Astrocyte (in vitro differentiated cells and primary cell): ENCODE results near the gene SLC6A3. TPM values are rescaled to one million over a fixed set of nuclear protein-coding genes. Genes with fewer than 3 reads are reported as not detected.

Experiments
- DNase-seq: peaks from one replicate; pipeline ENCODE4 v3.0.0-alpha.2; 2010; ENCODE audit warnings: low read depth
- FAIRE-seq: peaks from 2 replicates; lab custom pipeline; 2011; peaks lifted over from hg19 to GRCh38; lab: Jason Lieb, UNC
- H2AFZ ChIP-seq: 2 replicates; pipeline ENCODE4 v1.6.0; 2012; ENCODE audit warnings: low read depth, low read length, inconsistent platforms
- H3K27ac ChIP-seq: 2 replicates; pipeline ENCODE4 v1.5.1; 2011; ENCODE audit warnings: low read depth, low read length, inconsistent platforms
- H3K27me3 ChIP-seq: 2 replicates; pipeline ENCODE4 v1.6.0; 2011; ENCODE audit warnings: low read length, inconsistent platforms; ENCODE audit not compliant: insufficient read depth
- H3K36me3 ChIP-seq: 2 replicates; pipeline ENCODE4 v1.5.1; 2011; ENCODE audit warnings: low read length, inconsistent platforms; ENCODE audit not compliant: insufficient read depth
- H3K4me1 ChIP-seq: 2 replicates; pipeline ENCODE4 v1.5.1; 2011; ENCODE audit warnings: low read length, inconsistent platforms; ENCODE audit not compliant: insufficient read depth
- H3K4me2 ChIP-seq: 2 replicates; pipeline ENCODE4 v1.6.0; 2012; ENCODE audit warnings: low read length, inconsistent platforms
- H3K4me3 ChIP-seq: 2 replicates; pipeline ENCODE4 v1.5.1; 2011; ENCODE audit warnings: low read depth, mild to moderate bottlenecking, low read length, inconsistent platforms; ENCODE audit not compliant: insufficient read depth
- H3K79me2 ChIP-seq: 2 replicates; pipeline ENCODE4 v1.6.0; 2012; ENCODE audit warnings: mild to moderate bottlenecking, low read length, inconsistent platforms; ENCODE audit not compliant: insufficient read depth
- H3K9ac ChIP-seq: 2 replicates; pipeline ENCODE4 v1.6.0; 2012; ENCODE audit warnings: mild to moderate bottlenecking, low read length, inconsistent platforms
- H3K9me3 ChIP-seq: 2 replicates; pipeline ENCODE4 v1.5.1; 2012; ENCODE audit warnings: low read depth, mild to moderate bottlenecking, low read length, inconsistent platforms; ENCODE audit not compliant: insufficient read depth
- H4K20me1 ChIP-seq: 2 replicates; pipeline ENCODE4 v1.6.0; 2012; ENCODE audit warnings: low read length, inconsistent platforms; ENCODE audit not compliant: insufficient read depth
- H3K27ac Mint-ChIP-seq: one replicate; pipeline ENCODE4 v1.8.0; 2021; ENCODE audit warnings: mild to moderate bottlenecking, mixed read lengths; ENCODE audit not compliant: unreplicated experiment
- H3K27me3 Mint-ChIP-seq: one replicate; pipeline ENCODE4 v1.8.0; 2021; ENCODE audit warnings: low read depth, mixed read lengths; ENCODE audit not compliant: unreplicated experiment
- H3K36me3 Mint-ChIP-seq: one replicate; pipeline ENCODE4 v1.8.0; 2021; ENCODE audit warnings: low read depth, mixed read lengths; ENCODE audit not compliant: unreplicated experiment
- H3K4me1 Mint-ChIP-seq: one replicate; pipeline ENCODE4 v1.8.0; 2021; ENCODE audit warnings: low read depth, mixed read lengths; ENCODE audit not compliant: unreplicated experiment
- H3K4me3 Mint-ChIP-seq: one replicate; pipeline ENCODE4 v1.8.0; 2021; ENCODE audit warnings: mild to moderate bottlenecking, moderate library complexity, mixed read lengths; ENCODE audit not compliant: unreplicated experiment
- H3K9me3 Mint-ChIP-seq: one replicate; pipeline ENCODE4 v1.8.0; 2021; ENCODE audit warnings: mild to moderate bottlenecking, mixed read lengths; ENCODE audit not compliant: unreplicated experiment
- CTCF ChIP-seq: IDR thresholded peaks from 2 replicates; pipeline ENCODE4 v1.5.1; 2011; ENCODE audit warnings: low read depth, mild to moderate bottlenecking, inconsistent platforms, low read length, moderate library complexity; ENCODE audit not compliant: insufficient read depth
- EZH2 ChIP-seq: IDR thresholded peaks from 2 replicates; pipeline ENCODE4 v1.6.1; 2012; ENCODE audit warnings: mild to moderate bottlenecking, low read length, inconsistent platforms; ENCODE audit not compliant: insufficient read depth
- total RNA-seq: library from RNA; stranded (reverse); gene quantifications from 2 replicates; pipeline ENCODE4 v1.2.1, GENCODE V29; 2021

Gene SLC6A3
- total RNA-seq, 1 donor from 2014 or later, result 0.07 TPM

GRCh38 chr5:1390861-1391600 is 54.2 kb downstream of the SLC6A3 start:
- Histone ChIP-seq H3K27me3 (peaks cover 13% of the 10 kb centered on the region), H3K4me1 (peaks cover 4% of the 10 kb centered on the region), H3K27ac (no peak overlapping the region), H3K36me3 (no peaks in the 10 kb centered on the region), H3K9ac (no peak overlapping the region), H4K20me1 (no peaks in the 10 kb centered on the region), H3K4me3 (no peak overlapping the region), H3K9me3 (peaks cover 3% of the 10 kb centered on the region), H3K79me2 (no peaks in the 10 kb centered on the region), H2AFZ (no peak overlapping the region), H3K4me2 (no peak overlapping the region)
- FAIRE-seq (no peak), DNase-seq (no peak)
- Mint-ChIP-seq H3K4me1 (no peaks in the 10 kb centered on the region), H3K27me3 (peaks cover 78% of the 10 kb centered on the region), H3K9me3 (peaks cover 2% of the 10 kb centered on the region), H3K4me3 (no peak overlapping the region), H3K27ac (no peak overlapping the region), H3K36me3 (no peaks in the 10 kb centered on the region)
- TF ChIP-seq CTCF, result no peak
- no peak for TF ChIP-seq EZH2

- Histone ChIP-seq H3K36me3 (no peaks in the 10 kb centered on the region), H2AFZ (no peak overlapping the region), H3K9me3 (peaks cover 3% of the 10 kb centered on the region), H3K4me2 (no peak overlapping the region), H3K9ac (no peak overlapping the region), H4K20me1 (no peaks in the 10 kb centered on the region), H3K4me1 (peaks cover 9% of the 10 kb centered on the region), H3K27me3 (peaks cover 15% of the 10 kb centered on the region), H3K4me3 (no peak overlapping the region), H3K79me2 (no peaks in the 10 kb centered on the region), H3K27ac (no peak overlapping the region)
- no peaks in the 10 kb centered on the region for H3K36me3 Mint-ChIP-seq
- DNase-seq (no peak), FAIRE-seq (no peak)
- peaks cover 1% of the 10 kb centered on the region for H3K4me1 Mint-ChIP-seq
- no peak overlapping the region for H3K27ac Mint-ChIP-seq
- no peak for TF ChIP-seq EZH2
- TF ChIP-seq CTCF, result no peak
- no peak overlapping the region for H3K4me3 Mint-ChIP-seq
- H3K27me3 Mint-ChIP-seq, result peaks cover 78% of the 10 kb centered on the region
- H3K9me3 Mint-ChIP-seq, result peaks cover 2% of the 10 kb centered on the region
Measured at GRCh38 chr5:1390333-1390732, 54.9 kb downstream of the SLC6A3 start.

GRCh38 chr5:1388383-1388967 is 56.8 kb downstream of the SLC6A3 start:
- H3K36me3 Mint-ChIP-seq, result no peaks in the 10 kb centered on the region
- Histone ChIP-seq H3K27ac (no peak overlapping the region), H2AFZ (no peak overlapping the region), H3K9me3 (peaks cover 3% of the 10 kb centered on the region), H3K4me1 (peaks cover 9% of the 10 kb centered on the region), H3K36me3 (no peaks in the 10 kb centered on the region), H3K4me2 (no peak overlapping the region), H4K20me1 (no peaks in the 10 kb centered on the region), H3K27me3 (peaks cover 20% of the 10 kb centered on the region), H3K4me3 (no peak overlapping the region), H3K79me2 (no peaks in the 10 kb centered on the region), H3K9ac (no peak overlapping the region)
- TF ChIP-seq EZH2 (no peak), CTCF (no peak)
- peaks cover 2% of the 10 kb centered on the region for H3K9me3 Mint-ChIP-seq
- FAIRE-seq, result no peak
- DNase-seq, result no peak
- H3K27me3 Mint-ChIP-seq, result peaks cover 77% of the 10 kb centered on the region
- peaks cover 1% of the 10 kb centered on the region for H3K4me1 Mint-ChIP-seq
- no peak overlapping the region for H3K4me3 Mint-ChIP-seq
- no peak overlapping the region for H3K27ac Mint-ChIP-seq
